MM.1S (cell line): ENCODE measurements around the gene TOR1A.

Experiments
- DNase-seq: peaks from one replicate; pipeline ENCODE4 v3.0.0-alpha.2; 2015
- H2AFZ ChIP-seq: fragments of 300-600 bp; sonication (generic); 2 replicates; pipeline ENCODE4 v1.6.0; 2016; ENCODE audit warnings: antibody characterized with exemption, low read length
- H3F3A ChIP-seq: fragments of 300-600 bp; sonication (generic); 2 replicates; pipeline ENCODE4 v1.6.1; 2016; ENCODE audit warnings: mild to moderate bottlenecking, antibody characterized with exemption, low read length, moderate library complexity, mixed read lengths; ENCODE audit not compliant: insufficient read depth
- H3K27ac ChIP-seq: fragments of 300-600 bp; sonication (generic); 2 replicates; pipeline ENCODE4 v1.5.1; 2016; ENCODE audit warnings: mild to moderate bottlenecking, low read length
- H3K27me3 ChIP-seq: fragments of 300-600 bp; sonication (generic); replicated peaks from 2 replicates; pipeline ENCODE4 v1.6.0; 2016; ENCODE audit warnings: low read length; ENCODE audit not compliant: insufficient read depth
- H3K36me3 ChIP-seq: fragments of 300-600 bp; sonication (generic); replicated peaks from 2 replicates; pipeline ENCODE4 v1.6.1; 2016; ENCODE audit warnings: mild to moderate bottlenecking, low read length, mixed read lengths; ENCODE audit not compliant: insufficient read depth
- H3K4me1 ChIP-seq: fragments of 300-600 bp; sonication (generic); 2 replicates; pipeline ENCODE4 v1.6.1; 2016; ENCODE audit warnings: low read length, mixed read lengths
- H3K4me2 ChIP-seq: fragments of 300-600 bp; sonication (generic); 2 replicates; pipeline ENCODE4 v1.6.0; 2016; ENCODE audit warnings: low read depth, low read length
- H3K4me3 ChIP-seq: fragments of 300-600 bp; sonication (generic); 2 replicates; pipeline ENCODE4 v1.5.1; 2016; ENCODE audit warnings: low read length, mixed read lengths
- H3K79me2 ChIP-seq: fragments of 300-600 bp; sonication (generic); 2 replicates; pipeline ENCODE4 v1.6.1; 2016; ENCODE audit warnings: mixed run types, low read length, mixed read lengths
- H3K9ac ChIP-seq: fragments of 300-600 bp; sonication (generic); 2 replicates; pipeline ENCODE4 v1.6.1; 2016; ENCODE audit warnings: low read length, mixed read lengths
- H3K9me2 ChIP-seq: fragments of 300-600 bp; sonication (generic); replicated peaks from 2 replicates; pipeline ENCODE4 v1.6.1; 2016; ENCODE audit warnings: mild to moderate bottlenecking, low read length, mixed read lengths; ENCODE audit not compliant: insufficient read depth
- H3K9me3 ChIP-seq: fragments of 300-600 bp; sonication (generic); replicated peaks from 2 replicates; pipeline ENCODE4 v1.6.1; 2016; ENCODE audit warnings: mild to moderate bottlenecking, low read length, mixed read lengths; ENCODE audit not compliant: insufficient read depth
- H4K20me1 ChIP-seq: fragments of 300-600 bp; sonication (generic); 2 replicates; pipeline ENCODE4 v1.6.1; 2016; ENCODE audit warnings: mild to moderate bottlenecking, low read length, moderate library complexity, mixed read lengths; ENCODE audit not compliant: insufficient read depth
- CTCF ChIP-seq: fragments of 300-600 bp; sonication (generic); IDR thresholded peaks from 2 replicates; pipeline ENCODE4 v1.5.1; 2016; ENCODE audit warnings: antibody characterized with exemption, low read length, mixed read lengths
- EZH2 ChIP-seq: fragments of 300-600 bp; sonication (generic); optimal IDR thresholded peaks from 2 replicates; pipeline ENCODE3; 2017; ENCODE audit warnings: low read depth, mild to moderate bottlenecking, antibody characterized with exemption, low read length, mixed read lengths
- EZH2phosphoT487 ChIP-seq: fragments of 300-600 bp; sonication (generic); IDR thresholded peaks from 2 replicates; pipeline ENCODE4 v1.6.1; 2018; ENCODE audit warnings: antibody characterized with exemption, low read length

Gene TOR1A

GRCh38 chr9:129866394-129867135, 42.6 kb upstream of the TOR1A start:
- Histone ChIP-seq H3K4me3 (no peak overlapping the region), H3F3A (no peaks in the 10 kb centered on the region), H3K27ac (no peak overlapping the region), H4K20me1 (no peaks in the 10 kb centered on the region), H3K79me2 (no peaks in the 10 kb centered on the region), H2AFZ (no peak overlapping the region), H3K27me3 (no peaks in the 10 kb centered on the region), H3K9me2 (no peaks in the 10 kb centered on the region), H3K9me3 (no peaks in the 10 kb centered on the region), H3K4me1 (no peaks in the 10 kb centered on the region), H3K36me3 (no peaks in the 10 kb centered on the region), H3K9ac (no peak overlapping the region), H3K4me2 (no peak overlapping the region)
- no peak for TF ChIP-seq CTCF
- no peak for TF ChIP-seq EZH2phosphoT487
- TF ChIP-seq EZH2, result no peak
- DNase-seq, result no peak

GRCh38 chr9:129865668-129866320, 41.9 kb upstream of the TOR1A start:
- no peak for TF ChIP-seq CTCF
- TF ChIP-seq EZH2, result no peak
- no peak for TF ChIP-seq EZH2phosphoT487
- no peaks in the 10 kb centered on the region for H3K9me2 ChIP-seq
- H3K9me3 ChIP-seq, result no peaks in the 10 kb centered on the region
- no peaks in the 10 kb centered on the region for H3K36me3 ChIP-seq
- H4K20me1 ChIP-seq, result no peaks in the 10 kb centered on the region
- no peak overlapping the region for H3K9ac ChIP-seq
- no peaks in the 10 kb centered on the region for H3K4me1 ChIP-seq
- no peaks in the 10 kb centered on the region for H3K79me2 ChIP-seq
- H2AFZ ChIP-seq, result no peak overlapping the region
- no peak for DNase-seq
- H3K27me3 ChIP-seq, result no peaks in the 10 kb centered on the region
- no peaks in the 10 kb centered on the region for H3F3A ChIP-seq
- no peak overlapping the region for H3K27ac ChIP-seq
- no peak overlapping the region for H3K4me2 ChIP-seq
- no peak overlapping the region for H3K4me3 ChIP-seq

GRCh38 chr9:129864991-129865647, 41.2 kb upstream of the TOR1A start:
- TF ChIP-seq EZH2 (no peak), CTCF (no peak), EZH2phosphoT487 (no peak)
- H3K4me1 ChIP-seq, result no peaks in the 10 kb centered on the region
- no peaks in the 10 kb centered on the region for H3K9me2 ChIP-seq
- H3K79me2 ChIP-seq, result no peaks in the 10 kb centered on the region
- no peaks in the 10 kb centered on the region for H3K9me3 ChIP-seq
- H3K4me3 ChIP-seq, result no peak overlapping the region
- H3K4me2 ChIP-seq, result no peak overlapping the region
- H3K9ac ChIP-seq, result no peak overlapping the region
- no peaks in the 10 kb centered on the region for H3K36me3 ChIP-seq
- no peaks in the 10 kb centered on the region for H3K27me3 ChIP-seq
- no peaks in the 10 kb centered on the region for H4K20me1 ChIP-seq
- no peak overlapping the region for H3K27ac ChIP-seq
- no peak for DNase-seq
- no peaks in the 10 kb centered on the region for H3F3A ChIP-seq
- no peak overlapping the region for H2AFZ ChIP-seq
